ENCODE results near the gene IL1A. TPM values are rescaled to one million over a fixed set of nuclear protein-coding genes. Genes with fewer than 3 reads are reported as not detected.

Gene IL1A
- total and polyA plus RNA-seq, 2 experiments from 2014 or later, result 1.4 to 2.3 TPM

DNA sequence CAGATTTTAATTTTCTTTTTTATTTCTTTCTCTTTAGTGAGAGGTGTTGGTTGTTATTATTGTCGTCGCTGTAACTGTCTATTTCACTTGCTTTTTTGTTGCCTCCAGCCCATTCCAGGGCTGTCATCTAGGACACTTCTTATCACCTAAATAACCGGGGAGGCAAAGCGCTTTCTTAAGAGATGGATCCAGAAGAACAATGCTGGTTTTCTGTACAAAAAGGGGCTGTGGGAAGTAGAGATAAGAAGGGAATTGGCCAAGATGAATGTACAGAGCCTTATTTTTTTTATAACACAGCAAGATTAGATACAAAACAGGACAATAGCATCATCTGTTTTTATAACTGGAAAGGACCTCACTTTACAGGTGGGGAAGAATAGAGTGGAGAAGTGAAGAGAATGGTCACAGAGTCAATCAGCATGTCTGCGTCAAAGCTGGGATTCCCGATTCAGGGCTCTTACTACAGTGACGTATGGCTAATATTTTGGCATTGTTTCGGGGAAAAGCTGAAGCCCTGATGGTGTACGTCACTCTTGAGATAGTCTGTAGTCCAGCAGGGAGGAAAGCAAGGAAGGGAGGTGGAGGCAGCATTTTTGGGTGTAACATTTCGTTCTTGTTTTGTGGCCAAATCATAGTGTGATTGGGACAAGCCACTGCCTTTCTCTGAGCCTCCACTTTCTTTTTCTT is 29.1 kb upstream of the IL1A start:
- no peaks in the 10 kb centered on the region for H3K9me2 ChIP-seq (replicated peaks; ENCODE audit: insufficient read depth)
- H3K9me3 ChIP-seq (ENCODE audit: low read depth), result no peaks in the 10 kb centered on the region
- H3K4me3 ChIP-seq, result no peak overlapping the region
- no peaks in the 10 kb centered on the region for H3K79me2 ChIP-seq
- H3K4me1 ChIP-seq (ENCODE audit: insufficient read depth), result peaks cover 3% of the 10 kb centered on the region
- H3K36me3 ChIP-seq (replicated peaks; ENCODE audit: insufficient read depth, low read depth), result no peaks in the 10 kb centered on the region
- no peak overlapping the region for H2AFZ ChIP-seq
- 74% methylated on average over 10 of the region's 10 CpGs for WGBS (ENCODE audit: low lambda C conversion rate, missing lambda C conversion rate)
- H4K20me1 ChIP-seq (ENCODE audit: insufficient read depth, poor library complexity, severe bottlenecking), result no peaks in the 10 kb centered on the region
- DNase-seq (ENCODE audit: low spot score), result no peak
- no peaks in the 10 kb centered on the region for H3K27me3 ChIP-seq
- TF ChIP-seq EZH2phosphoT487 (IDR thresholded peaks at IDR 0.05; ENCODE audit: low read depth, severe bottlenecking, unreplicated experiment) (no peak), EZH2 (IDR thresholded peaks at IDR 0.05; ENCODE audit: borderline replicate concordance) (no peak)
- TF ChIP-seq, protein P1, sequence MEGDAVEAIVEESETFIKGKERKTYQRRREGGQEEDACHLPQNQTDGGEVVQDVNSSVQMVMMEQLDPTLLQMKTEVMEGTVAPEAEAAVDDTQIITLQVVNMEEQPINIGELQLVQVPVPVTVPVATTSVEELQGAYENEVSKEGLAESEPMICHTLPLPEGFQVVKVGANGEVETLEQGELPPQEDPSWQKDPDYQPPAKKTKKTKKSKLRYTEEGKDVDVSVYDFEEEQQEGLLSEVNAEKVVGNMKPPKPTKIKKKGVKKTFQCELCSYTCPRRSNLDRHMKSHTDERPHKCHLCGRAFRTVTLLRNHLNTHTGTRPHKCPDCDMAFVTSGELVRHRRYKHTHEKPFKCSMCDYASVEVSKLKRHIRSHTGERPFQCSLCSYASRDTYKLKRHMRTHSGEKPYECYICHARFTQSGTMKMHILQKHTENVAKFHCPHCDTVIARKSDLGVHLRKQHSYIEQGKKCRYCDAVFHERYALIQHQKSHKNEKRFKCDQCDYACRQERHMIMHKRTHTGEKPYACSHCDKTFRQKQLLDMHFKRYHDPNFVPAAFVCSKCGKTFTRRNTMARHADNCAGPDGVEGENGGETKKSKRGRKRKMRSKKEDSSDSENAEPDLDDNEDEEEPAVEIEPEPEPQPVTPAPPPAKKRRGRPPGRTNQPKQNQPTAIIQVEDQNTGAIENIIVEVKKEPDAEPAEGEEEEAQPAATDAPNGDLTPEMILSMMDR (IDR thresholded peaks at IDR 0.05; ENCODE audit: poor library complexity), result no peak
- no peak overlapping the region for H3K4me2 ChIP-seq
- H3K27ac ChIP-seq, result peak overlapping the region; percentile 40

- Histone ChIP-seq H4K20me1 (ENCODE audit: insufficient read depth, poor library complexity, severe bottlenecking) (no peaks in the 10 kb centered on the region), H3K9me3 (ENCODE audit: low read depth) (no peaks in the 10 kb centered on the region), H3K36me3 (replicated peaks; ENCODE audit: insufficient read depth, low read depth) (no peaks in the 10 kb centered on the region), H3K27ac (peak overlapping the region; percentile 72), H3K27me3 (no peaks in the 10 kb centered on the region), H3K9me2 (replicated peaks; ENCODE audit: insufficient read depth) (no peaks in the 10 kb centered on the region), H3K4me2 (no peak overlapping the region), H3K4me1 (ENCODE audit: insufficient read depth) (peaks cover 3% of the 10 kb centered on the region), H3K4me3 (no peak overlapping the region), H3K79me2 (no peaks in the 10 kb centered on the region), H2AFZ (no peak overlapping the region)
- peak; percentile 19 for DNase-seq (ENCODE audit: low spot score)
- TF ChIP-seq, protein P1 (IDR thresholded peaks at IDR 0.05; ENCODE audit: poor library complexity), result no peak
- TF ChIP-seq EZH2phosphoT487 (IDR thresholded peaks at IDR 0.05; ENCODE audit: low read depth, severe bottlenecking, unreplicated experiment) (no peak), EZH2 (IDR thresholded peaks at IDR 0.05; ENCODE audit: borderline replicate concordance) (no peak)
- 62% methylated on average over 14 of the region's 14 CpGs for WGBS (ENCODE audit: low lambda C conversion rate, missing lambda C conversion rate)
Observed at GRCh38 chr2:112812318-112813267, 28.3 kb upstream of the IL1A start.

GRCh38 chr2:112811841-112812306 is 27.6 kb upstream of the IL1A start:
- peak overlapping the region; percentile 72 for H3K27ac ChIP-seq
- DNase-seq (ENCODE audit: low spot score), result peak; percentile 29
- H3K9me2 ChIP-seq (replicated peaks; ENCODE audit: insufficient read depth), result no peaks in the 10 kb centered on the region
- no peaks in the 10 kb centered on the region for H4K20me1 ChIP-seq (ENCODE audit: insufficient read depth, poor library complexity, severe bottlenecking)
- no peaks in the 10 kb centered on the region for H3K9me3 ChIP-seq (ENCODE audit: low read depth)
- no peak overlapping the region for H2AFZ ChIP-seq
- TF ChIP-seq EZH2phosphoT487 (IDR thresholded peaks at IDR 0.05; ENCODE audit: low read depth, severe bottlenecking, unreplicated experiment) (no peak), EZH2 (IDR thresholded peaks at IDR 0.05; ENCODE audit: borderline replicate concordance) (no peak)
- TF ChIP-seq, protein P1 (IDR thresholded peaks at IDR 0.05; ENCODE audit: poor library complexity), result no peak
- no peaks in the 10 kb centered on the region for H3K36me3 ChIP-seq (replicated peaks; ENCODE audit: insufficient read depth, low read depth)
- 70% methylated on average over 7 of the region's 7 CpGs for WGBS (ENCODE audit: low lambda C conversion rate, missing lambda C conversion rate)
- H3K4me3 ChIP-seq, result no peak overlapping the region
- no peak overlapping the region for H3K4me2 ChIP-seq
- H3K27me3 ChIP-seq, result no peaks in the 10 kb centered on the region
- H3K4me1 ChIP-seq (ENCODE audit: insufficient read depth), result peaks cover 3% of the 10 kb centered on the region
- H3K79me2 ChIP-seq, result no peaks in the 10 kb centered on the region
